BJ (cell line): ENCODE results near the gene SYT9. TPM values are rescaled to one million over a fixed set of nuclear protein-coding genes. Genes with fewer than 3 reads are reported as not detected.

ENCODE experiments used
- CTCF ChIA-PET: fragments of 350-600 bp; formaldehyde crosslinking; extraction: SDS; loops from one replicate; lab custom pipeline; 2021; ENCODE audit warnings: antibody characterized with exemption, inconsistent platforms; lab: Yijun Ruan, JAX
- POLR2A ChIA-PET: fragments of 300-600 bp; sonication (Branson Sonifier 250); formaldehyde crosslinking; extraction: SDS; loops from one replicate; lab custom pipeline; 2021; ENCODE audit warnings: antibody characterized with exemption; lab: Charles Lee
- DNase-seq: peaks from one replicate; pipeline ENCODE4 v3.0.0-alpha.2; 2011; ENCODE audit warnings: low read depth
- H3K27me3 ChIP-seq: 2 replicates; pipeline ENCODE4 v1.6.0; 2011; ENCODE audit warnings: low read length; ENCODE audit not compliant: control insufficient read depth, insufficient read depth
- H3K36me3 ChIP-seq: 2 replicates; pipeline ENCODE4 v1.5.1; 2011; ENCODE audit warnings: low read length; ENCODE audit not compliant: control insufficient read depth, insufficient read depth
- H3K4me3 ChIP-seq: 2 replicates; pipeline ENCODE4 v1.5.1; 2011; ENCODE audit warnings: low read depth, mild to moderate bottlenecking, control low read depth, low read length
- polyA plus RNA-seq: library from polyadenylated mRNA; depleted of rRNA; stranded (reverse); fragments of >200 nt; gene quantifications from 2 replicates; pipeline ENCODE4 v1.2.3, GENCODE V29; 2011
- TF ChIP-seq, protein P1 (sequence below): IDR thresholded peaks from 2 replicates; pipeline ENCODE4 v1.5.1; 2011; ENCODE audit warnings: low read depth, mild to moderate bottlenecking, control low read depth, inconsistent platforms, low read length, moderate library complexity; ENCODE audit not compliant: insufficient read depth

Gene SYT9
- polyA plus RNA-seq, 1 experiment: not detected

DNA sequence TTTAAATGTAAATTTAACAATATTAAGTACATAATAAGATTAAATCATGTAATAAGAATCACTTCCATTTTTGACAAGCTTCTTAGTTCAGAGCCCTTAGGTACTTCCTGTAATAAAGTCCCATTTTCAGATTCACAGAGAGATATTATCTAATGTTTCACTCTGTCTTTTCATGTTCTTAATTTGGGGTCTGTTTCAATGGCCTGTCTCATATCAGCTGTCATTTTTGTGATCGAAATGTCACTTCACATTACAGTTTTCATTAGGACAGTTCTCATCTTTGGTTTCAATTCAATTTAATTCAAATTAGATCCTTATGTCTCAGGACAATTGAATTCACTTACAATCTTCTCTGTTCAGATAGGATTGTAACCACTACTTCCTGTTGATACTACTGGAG lies 211.0 kb downstream of the SYT9 start:
- ChIA-PET POLR2A (no interaction called here), CTCF (interaction anchor here (1.3 to 1.7 kb wide), 2 partner anchors 18 to 20 kb away, joined by 3 to 4 read pairs; no protein-coding TSS in a partner anchor)
- TF ChIP-seq, protein P1, sequence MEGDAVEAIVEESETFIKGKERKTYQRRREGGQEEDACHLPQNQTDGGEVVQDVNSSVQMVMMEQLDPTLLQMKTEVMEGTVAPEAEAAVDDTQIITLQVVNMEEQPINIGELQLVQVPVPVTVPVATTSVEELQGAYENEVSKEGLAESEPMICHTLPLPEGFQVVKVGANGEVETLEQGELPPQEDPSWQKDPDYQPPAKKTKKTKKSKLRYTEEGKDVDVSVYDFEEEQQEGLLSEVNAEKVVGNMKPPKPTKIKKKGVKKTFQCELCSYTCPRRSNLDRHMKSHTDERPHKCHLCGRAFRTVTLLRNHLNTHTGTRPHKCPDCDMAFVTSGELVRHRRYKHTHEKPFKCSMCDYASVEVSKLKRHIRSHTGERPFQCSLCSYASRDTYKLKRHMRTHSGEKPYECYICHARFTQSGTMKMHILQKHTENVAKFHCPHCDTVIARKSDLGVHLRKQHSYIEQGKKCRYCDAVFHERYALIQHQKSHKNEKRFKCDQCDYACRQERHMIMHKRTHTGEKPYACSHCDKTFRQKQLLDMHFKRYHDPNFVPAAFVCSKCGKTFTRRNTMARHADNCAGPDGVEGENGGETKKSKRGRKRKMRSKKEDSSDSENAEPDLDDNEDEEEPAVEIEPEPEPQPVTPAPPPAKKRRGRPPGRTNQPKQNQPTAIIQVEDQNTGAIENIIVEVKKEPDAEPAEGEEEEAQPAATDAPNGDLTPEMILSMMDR: no peak
- no peak for DNase-seq
- no peaks in the 10 kb centered on the region for H3K36me3 ChIP-seq
- H3K27me3 ChIP-seq: no peaks in the 10 kb centered on the region
- H3K4me3 ChIP-seq: no peak overlapping the region

DNA sequence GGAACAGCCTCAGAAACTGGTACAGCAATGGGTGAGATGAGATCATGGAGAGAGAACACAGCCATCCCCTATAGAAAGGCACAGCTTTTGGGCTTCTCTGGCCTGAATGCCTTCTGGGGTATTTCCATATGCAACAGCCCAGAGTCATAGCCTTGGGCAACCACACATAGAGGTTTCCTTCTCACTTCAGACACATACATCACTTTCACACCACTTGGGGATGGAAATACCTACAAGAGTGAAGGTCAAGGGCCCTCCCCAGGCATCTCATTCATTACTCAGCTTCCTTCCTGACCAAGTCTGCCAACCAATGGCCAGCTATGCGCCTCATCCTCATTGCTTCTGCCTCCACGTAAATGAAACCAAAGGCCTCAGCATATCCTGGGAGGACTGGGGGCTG lies 215.9 kb downstream of the SYT9 start:
- ChIA-PET CTCF (interaction anchor here (1.2 kb wide), 1 partner anchor 12 kb away, joined by 5 read pairs; no protein-coding TSS in a partner anchor), POLR2A (no interaction called here)
- DNase-seq: no peak
- Histone ChIP-seq H3K36me3 (no peaks in the 10 kb centered on the region), H3K4me3 (no peak overlapping the region), H3K27me3 (peaks cover 2% of the 10 kb centered on the region; the same call in 1 of the 2 replicates)
- TF ChIP-seq, protein P1: no peak

DNA sequence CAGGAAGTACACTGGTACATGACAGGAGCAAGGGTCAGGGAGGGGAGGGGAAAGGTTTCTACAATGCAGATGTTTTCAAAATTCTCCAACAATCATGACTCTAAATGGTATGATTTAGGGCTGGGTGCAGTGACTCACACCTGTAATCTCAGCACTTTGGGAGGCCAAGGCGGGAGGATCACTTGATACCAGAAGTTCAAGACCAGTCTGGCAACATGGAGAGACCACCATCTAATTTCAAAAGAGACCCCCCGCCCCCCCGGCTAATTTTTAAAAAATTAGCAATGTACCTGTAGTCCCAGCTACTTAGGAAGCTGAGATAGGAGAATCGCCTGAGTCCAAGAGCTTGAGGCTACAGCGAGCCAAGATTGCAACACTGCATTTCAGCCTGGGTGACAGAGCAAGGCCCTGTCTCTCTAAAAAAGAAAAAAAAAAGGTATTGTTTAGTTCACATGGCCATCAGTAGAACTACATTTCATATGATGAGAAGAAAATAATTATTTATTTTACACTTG lies 217.7 kb downstream of the SYT9 start:
- TF ChIP-seq, protein P1: no peak
- CTCF ChIA-PET: no interaction called here

DNA sequence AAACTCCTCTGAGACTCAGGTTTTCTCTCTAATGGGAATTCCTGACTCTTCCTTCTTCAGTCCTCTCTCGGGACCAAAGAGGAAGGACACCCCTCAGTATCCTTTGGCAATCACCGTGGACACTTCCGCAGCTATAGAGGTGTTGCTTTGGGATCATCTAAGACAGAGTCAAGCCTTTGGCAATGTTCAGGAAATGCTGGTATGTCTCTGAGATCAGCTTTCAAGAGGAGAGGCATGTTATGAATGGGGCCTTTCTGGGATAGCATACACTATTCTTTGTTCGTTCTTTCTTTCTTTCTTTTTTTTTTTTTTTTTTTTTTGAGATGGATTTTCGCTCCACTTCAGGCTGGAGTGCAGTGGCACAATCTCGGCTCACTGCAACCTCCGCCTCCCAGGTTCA lies 219.4 kb downstream of the SYT9 start:
- Histone ChIP-seq H3K36me3 (no peaks in the 10 kb centered on the region), H3K27me3 (peaks cover 2% of the 10 kb centered on the region; the same call in 1 of the 2 replicates), H3K4me3 (no peak overlapping the region)
- no peak for DNase-seq
- ChIA-PET CTCF (no interaction called here), POLR2A (no interaction called here)
- TF ChIP-seq, protein P1: no peak

More for the DNA sequence above, 217.7 kb downstream of the SYT9 start:
- POLR2A ChIA-PET: no interaction called here
- H3K4me3 ChIP-seq: no peak overlapping the region
- H3K36me3 ChIP-seq: no peaks in the 10 kb centered on the region
- H3K27me3 ChIP-seq: peaks cover 2% of the 10 kb centered on the region; the same call in 1 of the 2 replicates
- no peak for DNase-seq

DNA sequence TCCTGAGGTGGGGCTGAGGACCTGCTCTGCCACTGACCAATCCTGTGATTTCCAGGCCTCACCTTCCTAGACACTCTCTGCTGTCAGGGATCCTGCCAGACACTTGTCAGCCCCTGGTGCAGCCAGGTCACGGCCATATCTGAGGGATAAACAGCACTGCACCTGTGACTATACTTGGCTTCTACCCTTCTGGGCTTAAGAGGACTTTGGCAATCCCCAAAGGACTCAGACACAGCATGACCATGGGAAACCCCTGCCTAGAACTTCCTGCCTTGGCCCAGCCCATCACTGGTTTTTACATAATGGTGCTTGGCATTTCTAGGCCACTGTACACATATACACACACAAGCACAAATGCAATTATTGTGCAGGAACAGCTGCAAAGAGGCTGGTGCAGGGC lies 222.0 kb downstream of the SYT9 start:
- H3K4me3 ChIP-seq: no peak overlapping the region
- peaks cover 2% of the 10 kb centered on the region; the same call in 1 of the 2 replicates for H3K27me3 ChIP-seq
- DNase-seq: no peak
- ChIA-PET POLR2A (no interaction called here), CTCF (interaction anchor here (2.4 kb wide), 1 partner anchor 12 kb away, joined by 4 read pairs; the partner anchor contains the start of gene OLFML1)
- TF ChIP-seq, protein P1: no peak
- no peaks in the 10 kb centered on the region for H3K36me3 ChIP-seq
